H1 (cell line): ENCODE data around the gene STX10. TPM values are rescaled to one million over a fixed set of nuclear protein-coding genes. Genes with fewer than 3 reads are reported as not detected.

ENCODE experiments used
- GABPA ChIP-seq: IDR thresholded peaks from 2 replicates; pipeline ENCODE4 v1.6.1; 2011; ENCODE audit warnings: mild to moderate bottlenecking, low read length, moderate library complexity, borderline replicate concordance; ENCODE audit not compliant: insufficient read depth
- POLR2AphosphoS5 ChIP-seq: IDR thresholded peaks from 2 replicates; pipeline ENCODE4 v1.6.1; 2011; ENCODE audit warnings: low read depth, low read length
- RAD21 ChIP-seq, 2 experiments: IDR thresholded peaks in 1 of 2; conservative IDR thresholded peaks in 1 of 2; 2 replicates each; pipeline ENCODE4 v1.6.1; 2011; ENCODE audit warnings: low read depth in 2 of 2, low read length in 2 of 2, improper control_type of control experiment in 1 of 2, inconsistent platforms in 1 of 2, mild to moderate bottlenecking in 1 of 2, moderate library complexity in 1 of 2
- TBP ChIP-seq: IDR thresholded peaks from 2 replicates; pipeline ENCODE4 v1.6.1; 2011; ENCODE audit warnings: low read depth, low read length, improper control_type of control experiment
- TEAD4 ChIP-seq: IDR thresholded peaks from 2 replicates; pipeline ENCODE4 v1.6.1; 2012; ENCODE audit warnings: low read depth, low read length, inconsistent platforms, mixed read lengths
- polyA plus RNA-seq, 7 experiments: library from polyadenylated mRNA; depleted of rRNA in 3 of 7; stranded (reverse) in 5 of 7; unstranded in 2 of 7; fragments of >200 nt in 5 of 7; fragments of 200-250 nt in 2 of 7; gene quantifications; 1 replicate in 5 of 7; 2 replicates in 1 of 7; 4 replicates in 1 of 7; pipeline versions ENCODE4 v1.2.1 to v1.2.3, GENCODE V29; 2011 to 2013; ENCODE audit warnings: missing spikeins in 2 of 7, mixed read lengths in 2 of 7
- total RNA-seq: library from RNA; stranded (reverse); fragmentation: NEBNext Ultra II Directional; extraction: Animal tissue kit (Norgen Biotek cat#: 25700); gene quantifications from 2 replicates; pipeline ENCODE4 v1.2.1, GENCODE V29; 2021

The STX10 gene
- total and polyA plus RNA-seq, 2 of the 8 experiments (the other 6 are each of a cell fraction or from before 2014, with no cell fraction given), result 53.0 to 80.1 TPM

- peak; percentile 45 for TF ChIP-seq POLR2AphosphoS5
- TF ChIP-seq TBP, result 0 out of 2 replicates have a peak, but pooled peaks have one; percentile 37
- no peak for TF ChIP-seq GABPA
- TF ChIP-seq TEAD4, result no peak
- no peak for TF ChIP-seq RAD21 (IDR thresholded peaks at IDR 0.05 in 1 of 2, conservative IDR thresholded peaks at IDR 0.05 in 1 of 2; ENCODE audit: low read depth in 2 of 2, low read length in 2 of 2)
Observed at GRCh38 chr19:13163609-13164342, 13.6 kb upstream of the STX10 start (continued).
